ENCODE measurements around the gene TREML4. TPM values are rescaled to one million over a fixed set of nuclear protein-coding genes. Genes with fewer than 3 reads are reported as not detected.

TREML4 gene
- polyA plus RNA-seq, 2 of the 4 experiments (the other 2 are of a cell fraction) = not detected

GRCh38 chr6:41278699-41279405 lies 50.7 kb downstream of the TREML4 start:
- DNase-seq (ENCODE audit: low read depth in 1 of 2, low spot score in 1 of 2) (peak; percentile 25 to 58), ATAC-seq (peak; percentile 24 to 76; a peak in 4 of 6 replicates), FAIRE-seq (no peak)
- WGBS (ENCODE audit: missing lambda C conversion rate) = 40% methylated on average over 10 of the region's 10 CpGs
- no peaks in the 10 kb centered on the region for H3K9me3 ChIP-seq
- TF ChIP-seq ELK1 (IDR thresholded peaks at IDR 0.05; ENCODE audit: low read depth, low read length) = no peak
- no peak for TF ChIP-seq GATA3 (IDR thresholded peaks at IDR 0.05; ENCODE audit: borderline replicate concordance)
- no peak for TF ChIP-seq EP300 (IDR thresholded peaks at IDR 0.05)
- TF ChIP-seq PHF8 (IDR thresholded peaks at IDR 0.05; ENCODE audit: borderline replicate concordance, low read depth) = no peak
- no peak for TF ChIP-seq JUNB (IDR thresholded peaks at IDR 0.05)
- TF ChIP-seq CBX8 (IDR thresholded peaks at IDR 0.05) = no peak
- peak; percentile 47 for TF ChIP-seq CTCF (IDR thresholded peaks at IDR 0.05)
- peak in 1 of 2 experiments; percentile 22; a peak in 1 of 5 replicates for TF ChIP-seq RAD21 (conservative IDR thresholded peaks at IDR 0.05 in 1 of 2, IDR thresholded peaks at IDR 0.05 in 1 of 2)
- POLR2A ChIA-PET = no interaction called here
- H3K27ac ChIP-seq = no peak overlapping the region
- no peak overlapping the region for H3K4me2 ChIP-seq
- no peak overlapping the region for H3K4me3 ChIP-seq
- no peaks in the 10 kb centered on the region for H3K4me1 ChIP-seq
- CTCF ChIA-PET = interaction anchor here (0.8 to 1.7 kb wide), 4 partner anchors 9 to 89 kb away, joined by 3 to 6 read pairs (median 5); no protein-coding TSS in a partner anchor

GRCh38 chr6:41280381-41281057 lies 52.4 kb downstream of the TREML4 start:
- H3K27ac ChIP-seq = no peak overlapping the region
- 0% methylated on average over 1 of the region's 1 CpG for WGBS (ENCODE audit: missing lambda C conversion rate)
- ChIA-PET POLR2A (no interaction called here), CTCF (no interaction called here)
- TF ChIP-seq HOXB13 (CRISPR knock-in tag; IDR thresholded peaks at IDR 0.05; ENCODE audit: low read depth) (no peak), FOXS1 (CRISPR knock-in tag; IDR thresholded peaks at IDR 0.05) (no peak), HMGXB4 (CRISPR knock-in tag; IDR thresholded peaks at IDR 0.05; ENCODE audit: borderline replicate concordance) (no peak), MYC (IDR thresholded peaks at IDR 0.05; ENCODE audit: borderline replicate concordance, low read length) (no peak), EHMT2 (IDR thresholded peaks at IDR 0.05; ENCODE audit: low read depth) (no peak), NR3C1 (IDR thresholded peaks at IDR 0.05) (no peak), SMC3 (IDR thresholded peaks at IDR 0.05) (no peak), ELK1 (IDR thresholded peaks at IDR 0.05; ENCODE audit: low read depth, low read length) (no peak), HDAC2 (IDR thresholded peaks at IDR 0.05) (no peak), HOXA7 (CRISPR knock-in tag; IDR thresholded peaks at IDR 0.05) (no peak), RARB (CRISPR knock-in tag; IDR thresholded peaks at IDR 0.05) (no peak), FOSB (CRISPR knock-in tag; IDR thresholded peaks at IDR 0.05) (no peak), RAD21 (conservative IDR thresholded peaks at IDR 0.05 in 1 of 2, IDR thresholded peaks at IDR 0.05 in 1 of 2) (no peak), HES2 (IDR thresholded peaks at IDR 0.05) (no peak)
- DNase-seq (ENCODE audit: low read depth in 1 of 2, low spot score in 1 of 2) (no peak), ATAC-seq (no peak), FAIRE-seq (no peak)
- H3K4me1 ChIP-seq = no peaks in the 10 kb centered on the region
- H3K9me3 ChIP-seq = no peaks in the 10 kb centered on the region
- H3K4me3 ChIP-seq = no peak overlapping the region
- no peak overlapping the region for H3K4me2 ChIP-seq
